AG10803 (cell line): ENCODE results near the gene SRGAP1.

Experiments
- DNase-seq: peaks from one replicate; pipeline ENCODE4 v3.0.0; 2010; ENCODE audit warnings: low read depth
- H3K4me3 ChIP-seq: 2 replicates; pipeline ENCODE4 v1.5.1; 2011; ENCODE audit warnings: mild to moderate bottlenecking, low read length, control low read depth
- CTCF ChIP-seq: conservative IDR thresholded peaks from 2 replicates; pipeline ENCODE4 v1.5.1; 2011; ENCODE audit warnings: mild to moderate bottlenecking, low read length, control low read depth, inconsistent platforms

The SRGAP1 gene

GRCh38 chr12:63982604-63983295 lies 138.2 kb downstream of the SRGAP1 start:
- TF ChIP-seq CTCF: no peak
- no peak overlapping the region for H3K4me3 ChIP-seq
- peak; percentile 42 for DNase-seq

GRCh38 chr12:63985456-63985855 lies 141.0 kb downstream of the SRGAP1 start:
- no peak for DNase-seq
- H3K4me3 ChIP-seq: no peak overlapping the region
- TF ChIP-seq CTCF: no peak

- no peak for DNase-seq
- no peak for TF ChIP-seq CTCF
Measured at GRCh38 chr12:63985945-63986344, 141.4 kb downstream of the SRGAP1 start.

GRCh38 chr12:63989301-63989845 lies 144.9 kb downstream of the SRGAP1 start:
- TF ChIP-seq CTCF: no peak
- DNase-seq: peak; percentile 83
- H3K4me3 ChIP-seq: no peak overlapping the region

More at GRCh38 chr12:63985945-63986344, 141.4 kb downstream of the SRGAP1 start:
- no peak overlapping the region for H3K4me3 ChIP-seq

GRCh38 chr12:63990828-63991547 lies 146.5 kb downstream of the SRGAP1 start:
- TF ChIP-seq CTCF: no peak
- H3K4me3 ChIP-seq: no peak overlapping the region
- DNase-seq: no peak

GRCh38 chr12:63994704-63995103 lies 150.2 kb downstream of the SRGAP1 start:
- DNase-seq: peak; percentile 78
- TF ChIP-seq CTCF: no peak
- no peak overlapping the region for H3K4me3 ChIP-seq

GRCh38 chr12:63995512-63995911 lies 151.0 kb downstream of the SRGAP1 start:
- TF ChIP-seq CTCF: no peak
- no peak for DNase-seq
- no peak overlapping the region for H3K4me3 ChIP-seq
